PC-3 (cell line): ENCODE results near the gene ARF1.

ENCODE experiments used
- EZH2phosphoT487 ChIP-seq: fragments of 300-600 bp; sonication (generic); IDR thresholded peaks from 2 replicates; pipeline ENCODE4 v1.6.1; 2018; ENCODE audit warnings: mild to moderate bottlenecking, antibody characterized with exemption, low read length, borderline replicate concordance
- TF ChIP-seq, protein P1 (sequence below): fragments of 300-600 bp; sonication (generic); conservative IDR thresholded peaks from 2 replicates; pipeline ENCODE4 v1.5.1; 2017; ENCODE audit warnings: antibody characterized with exemption, low read depth, mild to moderate bottlenecking, low read length

GRCh38 chr1:228101994-228102790 is 19.7 kb downstream of the ARF1 start:
- TF ChIP-seq EZH2phosphoT487 = no peak
- TF ChIP-seq, protein P1, sequence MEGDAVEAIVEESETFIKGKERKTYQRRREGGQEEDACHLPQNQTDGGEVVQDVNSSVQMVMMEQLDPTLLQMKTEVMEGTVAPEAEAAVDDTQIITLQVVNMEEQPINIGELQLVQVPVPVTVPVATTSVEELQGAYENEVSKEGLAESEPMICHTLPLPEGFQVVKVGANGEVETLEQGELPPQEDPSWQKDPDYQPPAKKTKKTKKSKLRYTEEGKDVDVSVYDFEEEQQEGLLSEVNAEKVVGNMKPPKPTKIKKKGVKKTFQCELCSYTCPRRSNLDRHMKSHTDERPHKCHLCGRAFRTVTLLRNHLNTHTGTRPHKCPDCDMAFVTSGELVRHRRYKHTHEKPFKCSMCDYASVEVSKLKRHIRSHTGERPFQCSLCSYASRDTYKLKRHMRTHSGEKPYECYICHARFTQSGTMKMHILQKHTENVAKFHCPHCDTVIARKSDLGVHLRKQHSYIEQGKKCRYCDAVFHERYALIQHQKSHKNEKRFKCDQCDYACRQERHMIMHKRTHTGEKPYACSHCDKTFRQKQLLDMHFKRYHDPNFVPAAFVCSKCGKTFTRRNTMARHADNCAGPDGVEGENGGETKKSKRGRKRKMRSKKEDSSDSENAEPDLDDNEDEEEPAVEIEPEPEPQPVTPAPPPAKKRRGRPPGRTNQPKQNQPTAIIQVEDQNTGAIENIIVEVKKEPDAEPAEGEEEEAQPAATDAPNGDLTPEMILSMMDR = peak; percentile 57
